H1 (cell line): ENCODE data around the gene C1orf74.

Experiments
- CBX5 ChIP-seq: fragments of 300-800, 300-1000 bp; sonication (generic); IDR thresholded peaks from 2 replicates; pipeline ENCODE4 v1.7.1; 2016; ENCODE audit warnings: antibody characterized with exemption, low read length, low read depth
- CHD2 ChIP-seq: IDR thresholded peaks from 2 replicates; pipeline ENCODE4 v1.6.1; 2012; ENCODE audit warnings: low read length, improper control_type of control experiment
- CTCF ChIP-seq, 3 experiments: IDR thresholded peaks; 1 replicate in 2 of 3; 2 replicates in 1 of 3; pipeline versions ENCODE4 v1.5.1 to v1.6.1; 2011; ENCODE audit warnings: low read length in 3 of 3, mild to moderate bottlenecking in 3 of 3, inconsistent platforms in 2 of 3, low read depth in 1 of 3, moderate library complexity in 1 of 3; ENCODE audit not compliant: insufficient read depth in 1 of 3; ENCODE audit errors: control extremely low read depth in 1 of 3
- EZH2 ChIP-seq: fragments of 200-600 bp; sonication (generic); IDR thresholded peaks from 2 replicates; pipeline ENCODE4 v1.7.1; 2012; ENCODE audit warnings: low read depth, mild to moderate bottlenecking, moderate library complexity, low read length, inconsistent platforms; ENCODE audit not compliant: severe bottlenecking
- JUN ChIP-seq: IDR thresholded peaks from 2 replicates; pipeline ENCODE4 v1.6.1; 2011; ENCODE audit warnings: low read depth, mild to moderate bottlenecking, improper control_type of control experiment, low read length
- POLR2A ChIP-seq, 2 experiments: IDR thresholded peaks; 1 replicate in 1 of 2; 2 replicates in 1 of 2; pipeline ENCODE4 v1.6.1; 2011; ENCODE audit warnings: low read depth in 2 of 2, low read length in 2 of 2, mild to moderate bottlenecking in 2 of 2; ENCODE audit errors: control extremely low read depth in 1 of 2
- RAD21 ChIP-seq, 2 experiments: IDR thresholded peaks in 1 of 2; conservative IDR thresholded peaks in 1 of 2; 2 replicates each; pipeline ENCODE4 v1.6.1; 2011; ENCODE audit warnings: low read depth in 2 of 2, low read length in 2 of 2, improper control_type of control experiment in 1 of 2, inconsistent platforms in 1 of 2, mild to moderate bottlenecking in 1 of 2, moderate library complexity in 1 of 2
- SIN3A ChIP-seq, 2 experiments: IDR thresholded peaks in 1 of 2; conservative IDR thresholded peaks in 1 of 2; 2 replicates each; pipeline ENCODE4 v1.6.1; 2011 to 2012; ENCODE audit warnings: low read length in 2 of 2, improper control_type of control experiment in 1 of 2, low read depth in 1 of 2, mild to moderate bottlenecking in 1 of 2
- TAF1 ChIP-seq: IDR thresholded peaks from 2 replicates; pipeline ENCODE4 v1.6.1; 2011; ENCODE audit warnings: mild to moderate bottlenecking, low read depth, low read length
- TEAD4 ChIP-seq: IDR thresholded peaks from 2 replicates; pipeline ENCODE4 v1.6.1; 2012; ENCODE audit warnings: low read depth, low read length, inconsistent platforms, mixed read lengths

GRCh38 chr1:209808059-209808581, 23.8 kb upstream of the C1orf74 start:
- no peak for TF ChIP-seq CTCF (IDR thresholded peaks at IDR 0.05; ENCODE audit: control extremely low read depth in 1 of 3, insufficient read depth in 1 of 3, low read depth in 1 of 3, low read length in 3 of 3)
- TF ChIP-seq SIN3A (conservative IDR thresholded peaks at IDR 0.05 in 1 of 2, IDR thresholded peaks at IDR 0.05 in 1 of 2; ENCODE audit: low read depth in 1 of 2, low read length in 2 of 2), result no peak
- no peak for TF ChIP-seq JUN
- no peak for TF ChIP-seq TAF1
- TF ChIP-seq TEAD4, result no peak
- no peak for TF ChIP-seq POLR2A (IDR thresholded peaks at IDR 0.05; ENCODE audit: control extremely low read depth in 1 of 2, low read depth in 2 of 2, low read length in 2 of 2)
- no peak for TF ChIP-seq CHD2
- no peak for TF ChIP-seq RAD21 (IDR thresholded peaks at IDR 0.05 in 1 of 2, conservative IDR thresholded peaks at IDR 0.05 in 1 of 2; ENCODE audit: low read depth in 2 of 2, low read length in 2 of 2)
- TF ChIP-seq EZH2, result no peak
- TF ChIP-seq CBX5, result no peak
